ENCODE data around the gene PRR16. TPM values are rescaled to one million over a fixed set of nuclear protein-coding genes. Genes with fewer than 3 reads are reported as not detected.

PRR16 gene
- total and polyA plus RNA-seq, 2 of the 13 experiments (the other 11 are each of a cell fraction or from before 2014, with no cell fraction given) = not detected

GRCh38 chr5:120456006-120456405, 8.1 kb upstream of the PRR16 start:
- WGBS (ENCODE audit: low lambda C conversion rate) = 3% methylated on average over 3 of the region's 3 CpGs
- Histone ChIP-seq H3K4me3 (replicated peaks in 1 of 3; ENCODE audit: insufficient read depth in 1 of 3, low read depth in 2 of 3, low read length in 3 of 3) (no peak overlapping the region), H3K9ac (ENCODE audit: insufficient read depth, low read depth, low read length) (no peak overlapping the region), H3K4me2 (ENCODE audit: low read depth, low read length) (no peak overlapping the region), H4K20me1 (ENCODE audit: insufficient read depth, low read length) (no peaks in the 10 kb centered on the region), H3K4me1 (ENCODE audit: insufficient read depth, low read length) (0 out of 2 replicates have a peak, but pooled peaks cover 5% of the 10 kb centered on the region), H3K36me3 (replicated peaks in 1 of 2; ENCODE audit: control insufficient read depth in 1 of 2, insufficient read depth in 2 of 2, low read length in 2 of 2) (no peaks in the 10 kb centered on the region), H3K27me3 (ENCODE audit: control insufficient read depth in 1 of 2, insufficient read depth in 2 of 2, low read length in 2 of 2) (no peaks in the 10 kb centered on the region; a peak in 1 of 5 replicates), H2AFZ (ENCODE audit: low read length) (no peak overlapping the region), H3K79me2 (ENCODE audit: insufficient read depth, low read length) (no peaks in the 10 kb centered on the region), H3K9me3 (ENCODE audit: low read length) (no peaks in the 10 kb centered on the region), H3K27ac (ENCODE audit: extremely low read length, insufficient read depth, low read length) (no peak overlapping the region)
- in situ Hi-C loops (cut with HindIII; ENCODE audit: extremely low pct_ligation_motif_present, low pct_unique_long_range_greater_than_20kb) (loop anchor here (10.0 kb wide), 1 partner anchor 981 kb away; no protein-coding TSS in a partner anchor), intact Hi-C loops (cut with micrococcal nuclease; ENCODE audit: unreplicated experiment) (loop anchor here (5.0 kb wide), 2 partner anchors 984 to 1469 kb away; partner anchors contain the start of gene DTWD2)
- DNase-seq (ENCODE audit: low spot score) = no peak
- no peak for FAIRE-seq
- no TSS peak for BruUV-seq (replicated peaks)
- ATAC-seq = no peak
- CTCF ChIA-PET (ENCODE audit: low intra/inter-chr PET ratio, low total read pairs) = no interaction called here
- POLR2A ChIA-PET = no interaction called here
- TF ChIP-seq SIX4 (CRISPR knock-in tag; IDR thresholded peaks at IDR 0.05) (no peak), PHF5A (CRISPR knock-in tag; IDR thresholded peaks at IDR 0.05; ENCODE audit: low read depth, unreplicated experiment) (no peak), BCLAF1 (IDR thresholded peaks at IDR 0.05) (no peak), BRCA1 (CRISPR knock-in tag; IDR thresholded peaks at IDR 0.05) (no peak), TFE3 (CRISPR knock-in tag; IDR thresholded peaks at IDR 0.05) (no peak), PATZ1 (CRISPR knock-in tag; IDR thresholded peaks at IDR 0.05) (no peak), CSRNP1 (CRISPR knock-in tag; IDR thresholded peaks at IDR 0.05) (no peak), CENPX (CRISPR knock-in tag; IDR thresholded peaks at IDR 0.05) (no peak), HMGXB3 (CRISPR knock-in tag; IDR thresholded peaks at IDR 0.05; ENCODE audit: borderline replicate concordance) (no peak), ZNF724P (CRISPR knock-in tag; IDR thresholded peaks at IDR 0.05; ENCODE audit: borderline replicate concordance) (no peak)
